T-helper 22 cell (primary cell): Measurements from ENCODE around the gene RIMS3.
"Not testable (repeated sequence)": the region's sequence is repeated elsewhere in the genome, so short reads cannot be mapped to it uniquely, and the experiment has no call there.

ENCODE experiments used
- DNase-seq: peaks from one replicate; pipeline ENCODE4 v3.0.0-alpha.2; 2020; ENCODE audit warnings: low read depth

The RIMS3 gene

DNA sequence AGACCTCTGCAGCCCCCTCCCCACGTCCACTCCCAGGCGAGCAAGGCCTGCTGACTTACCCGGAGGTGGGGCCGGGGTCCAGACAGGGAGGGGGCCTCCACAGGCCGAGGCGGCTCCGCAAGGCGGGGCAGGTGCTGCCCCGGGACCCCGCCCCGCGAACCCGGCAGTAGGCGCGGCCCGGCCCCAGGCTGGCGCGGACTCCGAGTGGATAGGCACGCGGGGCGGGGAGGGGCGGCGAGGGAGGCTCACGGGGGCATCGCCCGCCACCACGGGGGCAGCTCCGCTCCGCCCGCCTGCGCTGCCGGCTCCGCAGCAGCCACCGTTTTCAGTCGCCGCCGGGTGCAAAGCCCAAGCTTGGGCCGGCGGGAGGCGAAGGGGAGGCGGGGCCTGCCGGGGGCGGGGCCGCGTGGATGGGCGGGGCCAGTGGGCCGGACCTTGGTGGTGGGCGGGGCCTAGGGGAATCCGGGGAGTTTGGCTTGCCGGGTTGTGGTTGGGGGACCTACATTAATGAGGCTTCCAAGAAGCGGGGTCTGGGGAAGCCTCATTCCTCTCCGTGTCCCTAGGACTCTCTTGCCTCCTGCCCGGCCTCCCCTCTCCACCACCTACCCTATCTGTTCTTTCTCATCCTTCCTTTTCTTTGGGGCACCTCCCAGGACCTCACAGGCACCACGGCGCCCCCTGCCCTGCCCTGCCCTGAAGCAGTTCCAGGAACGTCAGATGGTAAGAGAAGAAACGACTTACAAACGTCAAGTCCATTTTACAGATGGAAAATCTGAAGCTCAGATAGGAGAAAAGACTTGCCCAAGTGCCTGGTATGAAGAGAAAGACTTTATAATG is at the start of gene RIMS3:
Gene RIMS3, minus strand, starts transcription at position 348 of the 837 bp plus-strand sequence. CDS start 23,757 bp downstream, outside the sequence.
- peak; percentile 69 for DNase-seq

DNA sequence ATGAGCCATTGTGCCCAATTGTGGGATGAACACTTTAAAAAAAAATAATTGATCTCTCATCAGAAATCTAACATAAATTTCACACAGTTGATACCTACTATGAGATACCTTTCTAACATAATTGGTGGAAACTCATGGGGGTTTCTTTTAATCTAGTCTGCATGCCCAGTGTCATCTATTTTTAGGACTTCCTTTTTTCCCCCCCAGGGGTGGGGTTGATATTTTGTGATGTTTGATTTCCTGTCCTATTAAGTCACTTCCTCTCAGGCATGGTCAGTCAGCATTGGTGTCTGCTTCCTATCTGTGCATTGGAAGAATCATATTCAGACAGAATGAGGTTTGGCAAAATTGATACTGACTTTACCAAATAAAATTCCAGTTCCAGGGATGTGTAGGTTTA is 47.5 kb upstream of the RIMS3 start:
- DNase-seq, result no peak

DNA sequence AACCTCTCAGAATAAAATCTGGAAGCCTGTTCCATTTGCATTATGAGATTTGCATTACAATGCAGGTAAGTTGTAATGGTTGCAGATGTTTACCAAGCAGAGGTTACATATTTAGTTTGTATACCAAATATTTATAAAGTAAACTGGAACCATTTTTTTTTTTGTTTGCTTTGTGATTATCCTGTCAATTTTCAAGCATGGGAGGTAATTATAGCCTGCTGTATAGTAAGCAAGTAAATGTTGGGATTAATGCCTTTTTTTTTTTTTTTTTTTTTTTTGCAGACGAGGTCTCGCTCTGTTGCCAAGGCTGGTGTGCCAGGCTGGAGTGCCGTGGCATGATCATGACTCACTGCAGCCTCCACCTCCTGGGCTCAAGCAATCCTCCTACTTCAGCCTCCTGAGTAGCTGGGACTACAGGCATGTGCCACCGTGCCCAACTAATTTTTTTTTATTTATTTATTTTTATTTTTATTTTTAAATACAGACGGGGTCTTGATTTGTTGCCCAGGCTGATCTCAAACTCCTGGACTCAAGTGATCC is 47.0 kb upstream of the RIMS3 start:
- no peak for DNase-seq

DNA sequence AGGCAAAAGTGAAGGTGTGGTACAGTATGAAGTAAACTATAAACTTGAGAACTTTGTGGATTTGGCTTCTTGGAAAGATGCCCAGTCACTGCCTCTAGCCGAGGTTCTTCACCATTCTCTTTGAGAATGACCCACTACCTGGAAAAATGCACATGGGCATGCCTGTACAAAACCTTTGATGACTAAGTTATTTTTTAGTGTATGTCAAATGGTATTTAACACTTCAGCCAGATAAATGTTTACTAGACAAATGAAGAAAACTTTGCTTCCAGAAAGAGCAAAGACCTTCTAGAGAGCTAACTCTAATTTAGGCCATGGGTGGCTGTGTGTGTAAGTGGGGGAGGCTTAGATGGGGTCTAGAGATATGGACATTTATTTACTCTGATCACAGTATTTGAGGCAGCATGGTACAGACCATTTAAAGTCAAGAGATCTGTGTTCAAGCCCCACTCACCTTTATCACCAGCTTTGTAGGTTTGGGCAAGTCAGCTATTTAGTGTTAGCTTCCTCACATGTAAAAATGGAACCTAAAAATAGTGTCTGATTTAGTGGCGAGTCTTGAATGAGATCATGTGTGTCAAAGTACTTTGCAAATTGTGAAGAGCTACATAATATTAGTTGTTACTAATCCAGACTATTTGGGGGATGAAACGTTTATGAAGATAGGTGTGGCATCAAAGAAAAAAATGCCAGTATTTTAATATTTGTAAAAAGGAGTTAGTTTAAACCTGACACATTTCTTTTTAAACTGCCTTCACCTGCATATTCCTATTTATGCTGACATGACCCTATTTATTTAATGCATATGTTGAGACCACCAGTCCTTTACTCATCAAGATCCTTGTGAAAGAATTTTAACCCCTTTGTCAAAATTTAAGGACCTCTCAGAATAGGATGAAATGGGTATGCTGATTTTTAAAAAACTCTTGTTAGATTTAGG is 46.3 kb upstream of the RIMS3 start:
- DNase-seq, result no peak

DNA sequence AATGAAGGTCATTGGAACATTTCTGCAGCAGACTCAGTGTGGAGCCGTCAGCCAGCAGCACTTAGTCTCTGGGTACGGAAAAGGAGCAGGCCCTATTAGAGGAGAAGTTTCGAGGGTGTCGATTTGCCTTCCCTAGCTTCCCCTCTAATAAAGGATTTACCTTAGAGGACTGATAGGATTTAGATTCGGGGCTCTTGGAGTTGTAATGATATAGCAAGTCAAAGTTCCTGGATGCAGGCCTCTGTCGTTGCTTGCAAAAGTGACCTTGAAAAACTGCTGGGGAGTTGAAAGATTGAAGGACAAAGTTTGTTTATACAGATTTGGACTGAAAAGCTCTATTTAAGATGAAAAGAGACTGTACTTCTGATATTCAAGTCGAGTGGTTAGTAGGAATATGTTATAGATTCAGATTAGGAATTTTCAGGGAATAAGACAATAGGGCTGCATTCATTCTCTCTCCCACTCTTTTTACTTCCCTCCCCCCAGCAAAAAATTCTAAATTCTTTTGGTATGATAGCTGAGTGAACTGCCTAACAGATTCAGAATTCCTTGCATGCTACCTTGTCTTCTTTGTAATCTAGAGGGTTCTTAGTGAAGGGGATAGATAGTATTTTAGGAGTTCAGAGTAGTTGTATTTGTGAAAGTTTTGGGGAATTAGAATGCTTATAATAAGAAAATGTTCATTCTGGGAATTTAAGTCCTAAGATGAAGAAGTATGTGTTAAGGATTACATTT is 45.3 kb upstream of the RIMS3 start:
- no peak for DNase-seq

DNA sequence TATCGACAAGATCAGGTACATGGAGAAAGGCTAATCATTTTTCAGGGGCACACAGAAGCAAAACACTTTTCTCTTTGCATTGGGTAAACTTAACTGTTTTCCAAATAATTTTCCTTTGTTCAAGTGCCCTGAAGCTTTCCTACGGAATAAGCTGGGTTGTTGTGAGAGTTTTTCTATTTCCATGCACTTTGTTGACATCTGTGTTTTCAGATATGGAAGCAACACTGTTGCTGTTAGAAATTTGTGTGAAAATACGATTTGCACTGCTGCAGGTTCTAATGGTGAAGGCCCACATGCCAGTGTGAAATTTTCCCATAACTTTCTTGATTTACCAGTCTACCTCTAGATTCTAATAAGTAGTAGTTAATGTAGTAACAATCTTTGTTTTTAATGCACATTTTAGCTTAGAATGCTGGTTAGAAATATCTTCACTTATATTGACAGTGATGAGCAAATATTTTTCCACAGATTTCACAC is 44.4 kb upstream of the RIMS3 start:
- DNase-seq, result no peak

DNA sequence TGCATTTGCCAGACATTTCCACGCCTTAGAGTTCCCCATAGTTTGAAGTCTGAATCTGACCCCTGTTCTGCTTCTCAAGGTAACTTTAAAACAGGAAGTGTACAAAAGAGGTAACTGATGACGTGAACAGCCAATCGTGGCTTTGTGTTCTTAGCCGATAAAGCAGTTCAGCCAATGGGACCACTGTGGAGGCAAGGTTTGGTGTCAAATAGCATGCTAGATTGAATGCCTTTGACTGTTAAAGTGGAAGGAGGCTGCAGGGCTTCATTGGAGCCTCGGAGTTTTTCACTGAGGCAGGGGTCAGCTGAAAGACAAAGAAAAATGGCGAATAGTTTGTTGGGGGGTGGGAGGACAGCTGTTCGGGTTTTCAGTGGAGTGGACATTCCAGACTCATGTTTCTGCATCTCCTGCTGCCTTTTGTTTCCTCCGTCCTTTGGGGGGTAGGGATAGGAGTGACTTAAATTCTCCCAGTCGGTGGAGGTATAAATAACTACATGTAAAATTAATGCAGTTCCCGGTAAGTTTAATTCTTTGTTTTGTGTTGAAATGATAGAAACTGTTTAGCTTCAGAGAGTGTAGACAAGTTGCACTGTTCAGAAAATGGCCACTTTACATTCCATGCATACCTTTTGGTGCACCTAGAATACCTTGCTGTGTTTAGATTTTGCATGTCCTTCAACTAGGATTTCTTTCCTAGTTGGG is 43.8 kb upstream of the RIMS3 start:
- DNase-seq, result peak; percentile 67

DNA sequence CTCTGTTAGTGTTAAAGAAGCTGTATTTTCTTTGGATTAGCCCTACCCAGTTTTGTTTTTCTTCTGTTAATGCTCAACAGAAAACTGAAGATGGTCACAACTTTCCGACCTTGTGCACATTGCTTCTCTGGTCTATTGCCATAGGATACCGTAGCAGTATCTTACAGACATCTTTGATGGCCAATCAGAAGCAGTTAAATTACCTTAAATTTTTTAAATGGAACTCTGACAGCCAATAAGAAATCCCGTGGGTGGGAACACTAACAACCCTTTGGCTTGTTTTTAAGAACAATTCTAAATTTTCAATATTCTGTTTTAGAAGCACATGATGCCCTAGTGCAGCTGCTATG is 43.2 kb upstream of the RIMS3 start:
- no peak for DNase-seq

DNA sequence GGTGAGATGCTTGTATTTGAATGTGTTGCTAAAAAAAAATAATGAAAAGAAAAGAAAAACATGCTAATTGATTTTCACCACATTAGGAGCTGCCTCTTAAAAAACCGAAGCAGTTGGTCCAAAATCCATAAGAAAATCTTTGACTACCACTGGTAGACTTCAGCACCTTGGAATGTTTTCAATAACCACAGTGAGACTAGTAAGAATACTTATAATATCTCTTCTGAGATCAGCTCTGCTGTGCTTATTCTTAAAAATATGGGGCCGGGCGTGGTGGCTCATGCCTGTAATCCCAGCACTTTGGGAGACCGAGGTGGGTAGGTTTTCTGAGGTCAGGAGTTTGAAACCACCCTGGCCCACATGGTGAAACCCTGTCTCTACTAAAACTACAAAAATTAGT is 41.1 kb upstream of the RIMS3 start:
- DNase-seq, result no peak

DNA sequence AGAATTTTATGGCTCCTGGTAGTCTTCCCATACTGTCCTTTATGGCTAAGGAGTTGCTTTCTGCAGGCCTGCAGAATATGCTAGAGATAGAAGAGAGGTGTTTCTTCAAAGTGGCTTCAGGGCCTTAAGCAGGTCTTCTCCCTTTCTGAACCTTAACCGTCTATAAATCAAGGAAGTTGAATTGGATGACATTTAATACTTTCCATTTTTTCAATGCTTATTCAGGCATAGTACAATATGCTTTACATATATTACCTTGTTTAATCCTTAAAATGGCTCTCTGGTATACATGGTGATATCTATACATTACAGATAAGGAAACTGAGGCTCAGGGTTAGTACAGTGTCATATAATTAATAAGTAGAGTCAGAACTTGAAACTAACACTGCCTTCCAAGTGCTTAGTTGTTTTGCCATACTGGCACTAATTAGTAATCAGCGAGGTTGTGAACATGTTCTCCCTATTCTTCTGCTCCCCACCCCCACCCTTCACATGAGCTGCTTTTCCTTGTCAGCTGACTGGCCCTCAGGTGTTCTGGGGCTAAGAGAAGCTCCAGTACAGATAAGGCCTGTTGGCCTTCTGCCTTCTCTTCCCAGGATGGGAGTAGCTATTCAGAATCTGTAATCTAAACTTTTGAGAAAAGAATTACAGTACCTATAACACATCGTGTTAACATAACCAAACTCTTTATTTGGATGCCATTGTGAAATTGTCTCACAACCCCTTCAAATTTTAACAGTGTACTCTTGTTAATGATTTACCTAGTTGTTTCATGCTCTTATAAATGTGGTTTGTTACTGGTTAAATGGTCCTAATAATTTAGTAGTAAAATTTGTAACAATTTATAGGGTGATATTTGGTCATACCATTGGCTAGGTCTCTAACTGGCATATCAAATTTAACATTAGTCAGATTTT is 39.6 kb upstream of the RIMS3 start:
- no peak for DNase-seq

DNA sequence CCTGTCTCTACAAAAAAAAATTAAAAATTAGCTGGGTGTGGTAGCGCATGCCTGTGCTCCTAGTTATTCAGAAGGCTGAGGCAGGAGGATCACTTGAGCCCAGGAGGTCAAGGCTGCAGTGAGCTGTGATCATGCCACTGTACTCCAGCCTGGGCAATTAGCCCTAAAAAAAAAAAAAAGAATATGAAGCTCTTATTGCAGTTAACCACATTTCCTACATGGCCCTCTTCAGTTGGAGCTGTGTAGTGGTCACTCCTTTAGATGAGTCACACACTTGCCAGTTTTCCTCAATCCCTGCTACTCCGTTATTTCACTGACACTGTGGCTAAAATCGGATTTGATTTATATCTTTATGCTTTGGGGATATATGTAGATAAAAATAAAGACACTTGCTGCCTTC is 37.8 kb upstream of the RIMS3 start:
- DNase-seq, result no peak

DNA sequence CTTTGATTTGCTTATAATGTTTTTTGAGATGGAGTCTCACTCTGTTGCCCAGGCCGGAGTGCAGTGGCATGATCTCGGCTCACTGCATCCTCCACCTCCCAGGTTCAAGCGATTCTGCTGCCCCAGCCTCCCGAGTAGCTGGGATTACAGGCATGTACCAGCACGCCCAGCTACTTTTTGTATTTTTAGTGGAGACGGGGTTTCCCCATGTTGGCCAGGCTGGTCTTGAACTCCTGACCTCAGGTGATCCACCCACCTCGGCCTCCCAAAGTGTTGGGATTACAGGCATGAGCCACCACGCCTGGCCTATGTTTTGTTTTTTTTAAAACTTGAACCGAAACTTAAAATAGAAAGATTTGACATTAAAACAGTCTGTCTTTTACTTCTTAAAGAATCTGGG is 37.3 kb upstream of the RIMS3 start:
- DNase-seq, result not testable (repeated sequence)

DNA sequence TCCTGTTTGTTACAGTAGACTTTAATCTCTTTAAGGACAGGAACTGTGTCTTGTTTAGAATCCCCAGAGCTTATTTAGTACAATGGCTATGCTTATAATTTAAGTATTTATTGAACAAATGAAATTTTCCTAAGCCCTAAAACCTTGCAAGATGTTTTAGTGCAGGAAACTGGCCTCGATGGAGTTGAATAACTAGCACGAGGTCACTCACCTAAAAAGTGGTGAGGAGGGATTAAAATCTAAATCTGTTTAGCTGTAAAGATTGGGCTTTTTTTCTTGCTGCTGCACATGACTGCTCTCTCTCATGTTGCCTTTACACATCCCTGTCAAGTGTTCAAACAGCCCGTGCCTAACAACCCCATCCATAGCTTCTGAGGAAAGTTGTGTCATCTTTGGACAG is 36.2 kb upstream of the RIMS3 start:
- DNase-seq, result no peak

DNA sequence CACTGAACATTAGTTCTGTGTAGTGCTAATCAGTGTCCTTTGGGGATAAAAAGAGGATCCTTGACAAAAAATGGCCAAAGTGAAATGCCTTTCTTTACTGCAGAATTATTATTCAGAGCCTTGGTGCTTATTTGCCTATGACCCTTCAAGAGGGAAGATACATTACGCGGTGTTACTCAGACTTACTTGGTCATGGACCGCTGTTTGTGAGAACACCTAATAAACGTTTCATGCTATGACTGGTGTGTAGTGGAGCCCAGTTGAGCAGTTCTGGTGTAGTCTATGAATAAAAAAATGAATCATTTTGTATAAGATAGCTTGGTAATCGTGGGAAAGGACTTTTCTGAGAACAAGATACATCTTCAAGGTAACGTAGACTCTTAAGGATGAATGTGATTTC is 34.3 kb upstream of the RIMS3 start:
- DNase-seq, result no peak

DNA sequence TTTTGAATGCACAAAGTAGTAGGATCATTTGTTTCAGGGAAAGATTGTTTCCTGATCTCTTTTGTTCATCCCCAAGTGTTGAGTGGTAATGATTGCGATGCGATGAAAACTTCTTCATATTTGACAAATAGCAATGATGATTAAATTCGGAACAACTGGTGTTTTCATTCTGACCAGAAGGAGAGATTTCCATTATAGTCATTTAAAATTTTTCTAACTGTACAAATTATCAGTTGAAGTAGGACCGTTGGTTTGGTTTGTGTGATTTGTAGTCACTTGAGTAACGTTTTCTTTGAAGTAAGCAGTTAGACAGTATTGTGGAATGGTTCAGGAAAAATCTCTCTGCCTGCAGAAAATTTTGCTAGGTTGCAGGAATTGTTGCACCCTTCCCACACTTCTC is 32.0 kb upstream of the RIMS3 start:
- no peak for DNase-seq

DNA sequence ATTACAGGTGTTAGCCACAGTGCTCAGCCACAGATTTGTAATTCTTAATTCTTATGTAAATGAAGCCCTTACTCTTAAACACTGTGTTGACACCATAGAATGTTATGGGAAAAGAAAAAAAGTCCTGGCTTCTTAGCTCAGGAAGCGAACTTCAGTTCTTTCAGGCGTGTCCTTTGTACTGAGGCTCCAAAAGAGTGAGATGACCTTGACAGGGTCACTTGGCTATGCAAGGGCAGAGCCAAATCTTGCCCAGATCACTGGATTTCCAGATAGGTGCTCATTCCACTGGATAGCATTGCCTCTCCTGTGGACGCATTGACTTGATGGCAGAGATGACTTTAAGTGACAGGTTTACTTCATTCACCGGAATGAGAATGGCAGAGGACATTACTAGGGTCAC is 30.8 kb upstream of the RIMS3 start:
- no peak for DNase-seq

DNA sequence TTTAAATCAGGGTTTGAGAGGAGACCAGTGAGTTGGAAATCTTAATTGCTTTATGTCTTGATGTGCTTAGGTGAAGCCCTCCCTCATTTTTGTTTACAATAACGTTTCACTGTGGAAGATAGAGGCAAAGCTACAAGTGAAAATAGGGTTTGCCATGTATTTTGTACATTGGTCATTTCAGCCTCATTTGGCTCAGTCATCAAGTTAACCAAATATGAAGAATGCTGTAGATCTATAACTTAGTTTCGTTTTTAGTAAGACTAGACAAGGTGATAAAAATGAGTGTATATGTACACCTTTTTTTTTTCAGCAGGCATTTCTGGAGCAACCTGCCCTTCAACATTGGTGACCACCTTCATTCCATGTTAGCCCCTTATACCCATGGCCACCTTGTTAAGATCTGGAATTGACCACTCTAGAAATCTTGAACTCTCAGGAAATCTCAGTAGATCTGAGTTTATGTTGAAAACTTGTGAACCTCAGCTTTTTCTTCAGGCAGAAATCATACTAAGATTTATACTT is 28.9 kb upstream of the RIMS3 start:
- no peak for DNase-seq

DNA sequence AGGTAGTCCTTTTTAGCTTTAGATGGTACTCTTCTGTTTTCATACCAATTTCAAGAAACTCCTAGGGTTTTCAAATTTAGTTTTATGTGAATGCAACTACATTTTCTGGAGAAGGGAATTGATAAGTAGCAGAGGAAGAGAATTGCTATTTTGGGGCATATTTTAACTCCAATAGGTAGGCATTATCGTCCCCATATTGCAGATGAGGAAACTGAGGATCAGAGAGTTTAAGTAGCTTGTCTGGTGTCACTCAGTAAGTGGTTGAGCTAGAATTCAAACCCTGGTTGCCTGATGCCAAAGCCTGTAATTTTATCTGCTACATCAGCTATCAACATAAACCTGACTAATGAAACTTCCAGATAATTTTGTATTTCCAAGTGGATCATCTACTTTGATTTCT is 27.9 kb upstream of the RIMS3 start:
- DNase-seq, result no peak

DNA sequence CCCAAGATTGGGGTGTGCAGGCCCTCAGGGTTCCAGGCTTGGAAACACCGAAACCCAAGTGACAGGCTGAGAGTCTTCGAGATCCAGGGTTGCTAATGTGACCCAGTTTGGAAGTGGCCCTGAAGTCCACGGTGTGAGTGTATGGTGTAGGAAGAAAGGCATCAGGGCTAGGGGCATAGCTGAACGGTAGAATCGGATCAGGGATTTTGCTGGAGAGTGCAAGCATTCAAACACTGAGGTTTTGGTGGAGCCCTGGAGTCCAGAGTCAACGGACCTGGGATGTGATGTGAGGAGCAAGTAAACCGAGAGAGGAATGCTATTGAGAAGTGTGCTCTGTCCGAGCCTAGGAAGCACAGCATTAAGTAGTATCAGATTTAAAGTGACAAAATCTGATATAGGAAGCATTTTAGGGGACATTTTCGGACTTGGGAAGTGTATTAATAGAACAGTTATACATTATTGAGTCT is 27.0 kb upstream of the RIMS3 start:
- no peak for DNase-seq
